T-cell (primary cell): ENCODE results near the gene KANSL2. TPM values are rescaled to one million over a fixed set of nuclear protein-coding genes. Genes with fewer than 3 reads are reported as not detected.
"Not testable (repeated sequence)": the region's sequence is repeated elsewhere in the genome, so short reads cannot be mapped to it uniquely, and the experiment has no call there.

Experiments
- ATAC-seq, 4 experiments: fragments of 200-7000 bp in 3 of 4; fragments of 150-1000 bp in 1 of 4; cut with Tn5 transposase; replicated peaks in 1 of 4; 1 replicate in 3 of 4; 2 replicates in 1 of 4; pipeline ENCODE4 v1.10.0; 2021; ENCODE audit warnings: moderate library complexity in 3 of 4, mild to moderate bottlenecking in 2 of 4, moderate number of reproducible peaks in 1 of 4
- CTCF ChIA-PET, 2 donors: fragments of 300-600 bp; sonication (Branson Sonifier 250); formaldehyde crosslinking; loops; one replicate each; lab custom pipeline; 2022; ENCODE audit warnings: antibody characterized with exemption in 2 of 2; lab: Charles Lee
- POLR2A ChIA-PET, 2 donors: fragments of 300-600 bp; sonication (Branson Sonifier 250); formaldehyde crosslinking; loops; one replicate each; lab custom pipeline; 2022; ENCODE audit warnings: antibody characterized with exemption in 2 of 2; lab: Charles Lee
- DNase-seq, 35 experiments: peaks; one replicate each; pipeline versions ENCODE4 v3.0.0 to v3.0.0-alpha.2; 2013 to 2023
- H3K27ac ChIP-seq: one replicate; pipeline ENCODE4 v1.5.1; 2013; ENCODE audit warnings: low read length
- H3K27me3 ChIP-seq, 2 experiments: replicated peaks in 1 of 2; 1 replicate in 1 of 2; 2 replicates in 1 of 2; pipeline versions ENCODE4 v1.6.1 to v1.7.0; 2013; ENCODE audit warnings: low read length in 1 of 2, mixed read lengths in 1 of 2; ENCODE audit not compliant: control insufficient read depth in 2 of 2, insufficient read depth in 2 of 2; ENCODE audit errors: extremely low read depth in 1 of 2
- H3K36me3 ChIP-seq, 2 donors: 1 replicate in 1 of 2; 2 replicates in 1 of 2; pipeline versions ENCODE4 v1.6.1 to v1.7.0; 2013; ENCODE audit warnings: low read length in 1 of 2; ENCODE audit not compliant: control insufficient read depth in 2 of 2, insufficient read depth in 1 of 2; ENCODE audit errors: extremely low read depth in 1 of 2
- H3K4me1 ChIP-seq, 2 experiments: 1 replicate in 1 of 2; 2 replicates in 1 of 2; pipeline versions ENCODE4 v1.6.1 to v1.7.0; 2013; ENCODE audit warnings: low read length in 2 of 2, mixed read lengths in 1 of 2; ENCODE audit not compliant: insufficient read depth in 2 of 2, control insufficient read depth in 1 of 2; ENCODE audit errors: extremely low read depth in 1 of 2
- H3K4me3 ChIP-seq, 2 donors: 1 replicate in 1 of 2; 2 replicates in 1 of 2; pipeline versions ENCODE4 v1.5.1 to v1.7.0; 2013; ENCODE audit warnings: mild to moderate bottlenecking in 2 of 2, low read length in 1 of 2, moderate library complexity in 1 of 2; ENCODE audit not compliant: control insufficient read depth in 1 of 2; ENCODE audit errors: extremely low read depth in 1 of 2
- H3K9me3 ChIP-seq: 2 replicates; pipeline ENCODE4 v1.7.0; 2013
- H3K27ac Mint-ChIP-seq, 2 donors: one replicate each; pipeline ENCODE4 v1.8.0; 2020 to 2021; ENCODE audit warnings: mild to moderate bottlenecking in 2 of 2, mixed read lengths in 2 of 2
- H3K27me3 Mint-ChIP-seq, 2 donors: one replicate each; pipeline ENCODE4 v1.8.0; 2021 to 2022; ENCODE audit warnings: mixed read lengths in 2 of 2
- H3K36me3 Mint-ChIP-seq: one replicate; pipeline ENCODE4 v1.8.0; 2021; ENCODE audit warnings: mixed read lengths
- H3K4me1 Mint-ChIP-seq, 3 donors: one replicate each; pipeline ENCODE4 v1.8.0; 2020 to 2022; ENCODE audit warnings: mixed read lengths in 3 of 3, mild to moderate bottlenecking in 1 of 3
- H3K4me3 Mint-ChIP-seq, 3 donors: one replicate each; pipeline ENCODE4 v1.8.0; 2020 to 2022; ENCODE audit warnings: mild to moderate bottlenecking in 3 of 3, mixed read lengths in 3 of 3, moderate library complexity in 3 of 3
- H3K9me3 Mint-ChIP-seq, 3 donors: one replicate each; pipeline ENCODE4 v1.8.0; 2020 to 2022; ENCODE audit warnings: mixed read lengths in 3 of 3
- WGBS: methylation state at CpG from one replicate; pipeline ENCODE4 v1.1.5; 2013; ENCODE audit warnings: missing lambda C conversion rate; ENCODE audit not compliant: insufficient coverage; 5-methylcytosine and 5-hydroxymethylcytosine counted together
- total RNA-seq, 35 experiments: library from RNA in 6 of 35; stranded (reverse) in 6 of 35; fragments of 120-200 nt in 1 of 35; gene quantifications; one replicate each; pipeline versions ENCODE4 v1.2.1 to v1.2.4 and lab custom pipeline; 2013 to 2026

KANSL2 gene
- total RNA-seq, 5 donors from 2014 or later (not counting 1 experiment from before 2014, with no cell fraction given) = 64.1 to 118 (median 66.4) TPM

GRCh38 chr12:48659863-48660262, 22.2 kb downstream of the KANSL2 start:
- H3K36me3 Mint-ChIP-seq = peaks cover 31% of the 10 kb centered on the region
- CTCF ChIA-PET = no interaction called here
- POLR2A ChIA-PET = no interaction called here

DNA sequence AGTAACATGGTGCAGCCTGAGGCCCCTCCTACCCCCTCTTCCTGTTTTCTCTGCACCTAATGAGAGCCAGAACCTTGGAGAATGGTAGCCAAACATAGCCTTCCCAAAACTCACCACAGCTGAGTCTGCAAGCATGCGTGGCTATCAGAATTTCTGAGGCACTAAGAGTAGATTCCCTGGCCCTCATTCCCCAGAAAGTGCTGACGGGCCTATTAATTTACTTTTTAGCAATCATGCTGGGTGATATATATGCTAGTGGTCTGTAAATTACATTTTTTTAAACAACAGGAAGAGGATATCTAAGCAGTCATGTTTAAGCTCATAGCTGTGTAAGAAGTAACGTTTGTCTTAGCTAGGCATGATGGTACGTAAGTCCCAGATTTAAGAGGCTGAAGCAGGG, 30.4 kb downstream of the KANSL2 start:
- H3K9me3 ChIP-seq = no peaks in the 10 kb centered on the region
- no peak overlapping the region for H3K4me3 ChIP-seq
- Mint-ChIP-seq H3K4me3 (no peak overlapping the region), H3K4me1 (peaks cover 0 to 4% (median 0%) of the 10 kb centered on the region in 3 donors), H3K27ac (peak overlapping the region; percentile 24 to 59), H3K36me3 (peaks cover 39% of the 10 kb centered on the region), H3K27me3 (no peaks in the 10 kb centered on the region), H3K9me3 (no peaks in the 10 kb centered on the region)
- POLR2A ChIA-PET = no interaction called here
- H3K27me3 ChIP-seq = no peaks in the 10 kb centered on the region
- DNase-seq = no peak
- CTCF ChIA-PET = interaction anchor here in 1 of 2 donors (0.5 kb wide), 1 partner anchor 911 kb away, joined by 5 read pairs; no protein-coding TSS in a partner anchor
- H3K36me3 ChIP-seq = peaks cover 7 to 39% of the 10 kb centered on the region in 2 donors
- no peak overlapping the region for H3K27ac ChIP-seq
- WGBS = 60% methylated on average over 1 of the region's 4 CpGs
- no peaks in the 10 kb centered on the region for H3K4me1 ChIP-seq
- no peak for ATAC-seq

More at GRCh38 chr12:48659863-48660262, 22.2 kb downstream of the KANSL2 start:
- Histone ChIP-seq H3K27ac (no peak overlapping the region), H3K36me3 (peaks cover 0 to 70% of the 10 kb centered on the region in 2 donors), H3K9me3 (no peaks in the 10 kb centered on the region), H3K4me3 (no peak overlapping the region), H3K4me1 (no peaks in the 10 kb centered on the region), H3K27me3 (no peaks in the 10 kb centered on the region)
- no peak overlapping the region for H3K4me3 Mint-ChIP-seq
- ATAC-seq (no peak), DNase-seq (no peak)
- no peaks in the 10 kb centered on the region for H3K27me3 Mint-ChIP-seq
- H3K4me1 Mint-ChIP-seq = peaks cover 0 to 7% (median 4%) of the 10 kb centered on the region in 3 donors
- WGBS = no CpG with 5 or more reads among the region's 4 CpGs
- H3K9me3 Mint-ChIP-seq = no peaks in the 10 kb centered on the region
- no peak overlapping the region for H3K27ac Mint-ChIP-seq

- no CpG with 5 or more reads among the region's 8 CpGs for WGBS
- H3K27ac Mint-ChIP-seq, H3K27me3 ChIP-seq, ATAC-seq, H3K27ac ChIP-seq, H3K4me3 Mint-ChIP-seq, H3K27me3 Mint-ChIP-seq, H3K9me3 Mint-ChIP-seq, H3K4me3 ChIP-seq, H3K9me3 ChIP-seq, H3K4me1 Mint-ChIP-seq, H3K36me3 ChIP-seq, POLR2A ChIA-PET, H3K4me1 ChIP-seq, CTCF ChIA-PET, DNase-seq: not testable (repeated sequence)
- H3K36me3 Mint-ChIP-seq = peaks cover 24% of the 10 kb centered on the region
Measured at GRCh38 chr12:48645354-48645753, 36.7 kb downstream of the KANSL2 start.

- Mint-ChIP-seq H3K9me3 (peaks cover 0 to 4% (median 3%) of the 10 kb centered on the region in 3 donors), H3K27me3 (no peaks in the 10 kb centered on the region), H3K36me3 (peaks cover 22% of the 10 kb centered on the region), H3K4me1 (no peaks in the 10 kb centered on the region), H3K27ac (no peak overlapping the region), H3K4me3 (no peak overlapping the region)
- no peak overlapping the region for H3K27ac ChIP-seq
- no peaks in the 10 kb centered on the region for H3K27me3 ChIP-seq
- no peak overlapping the region for H3K4me3 ChIP-seq
- ATAC-seq = no peak
- CTCF ChIA-PET = interaction anchor here in 1 of 2 donors (0.6 kb wide), 2 partner anchors 122 to 127 kb away, joined by 3 read pairs; no protein-coding TSS in a partner anchor
- WGBS = no CpG with 5 or more reads among the region's 2 CpGs
- peaks cover 0 to 7% of the 10 kb centered on the region in 2 donors for H3K36me3 ChIP-seq
- no peaks in the 10 kb centered on the region for H3K4me1 ChIP-seq
- no peak for DNase-seq
- POLR2A ChIA-PET = no interaction called here
- no peaks in the 10 kb centered on the region for H3K9me3 ChIP-seq
Measured at GRCh38 chr12:48643011-48643410, 39.0 kb downstream of the KANSL2 start.

- H3K27ac Mint-ChIP-seq, ATAC-seq, POLR2A ChIA-PET, H3K36me3 ChIP-seq, H3K4me3 Mint-ChIP-seq, H3K27me3 Mint-ChIP-seq, H3K4me1 ChIP-seq, H3K27ac ChIP-seq, H3K27me3 ChIP-seq, H3K9me3 ChIP-seq, CTCF ChIA-PET, DNase-seq, H3K4me1 Mint-ChIP-seq, H3K4me3 ChIP-seq, H3K9me3 Mint-ChIP-seq: not testable (repeated sequence)
- peaks cover 21% of the 10 kb centered on the region for H3K36me3 Mint-ChIP-seq
- WGBS = 95% methylated on average over 36 of the region's 54 CpGs
Measured at GRCh38 chr12:48641752-48642555, 40.1 kb downstream of the KANSL2 start.

GRCh38 chr12:48640854-48641253, 41.2 kb downstream of the KANSL2 start:
- Histone ChIP-seq H3K27ac (no peak overlapping the region), H3K9me3 (no peaks in the 10 kb centered on the region), H3K36me3 (peaks cover 0 to 7% of the 10 kb centered on the region in 2 donors), H3K27me3 (no peaks in the 10 kb centered on the region), H3K4me1 (no peaks in the 10 kb centered on the region), H3K4me3 (no peak overlapping the region)
- Mint-ChIP-seq H3K27ac (no peak overlapping the region), H3K9me3 (peaks cover 0 to 4% (median 3%) of the 10 kb centered on the region in 3 donors), H3K4me1 (no peaks in the 10 kb centered on the region), H3K36me3 (peaks cover 21% of the 10 kb centered on the region), H3K4me3 (no peak overlapping the region), H3K27me3 (no peaks in the 10 kb centered on the region)
- ChIA-PET POLR2A (no interaction called here), CTCF (interaction anchor here in 1 of 2 donors (0.6 kb wide), 1 partner anchor 209 kb away, joined by 6 read pairs; no protein-coding TSS in a partner anchor)
- ATAC-seq = no peak
- WGBS = 90% methylated on average over 3 of the region's 3 CpGs
- no peak for DNase-seq
